NK-92 (cell line): Measurements from ENCODE around the gene PBRM1.
A peak's percentile ranks its signal among the peaks of the same experiment; 100 is the strongest.
"Not testable (repeated sequence)": the region's sequence is repeated elsewhere in the genome, so short reads cannot be mapped to it uniquely, and the experiment has no call there.

Source experiments
- DNase-seq: peaks from one replicate; lab custom pipeline; 2025; ENCODE audit not compliant: unreplicated experiment; lab: John Stamatoyannopoulos, UW

PBRM1 gene

DNA sequence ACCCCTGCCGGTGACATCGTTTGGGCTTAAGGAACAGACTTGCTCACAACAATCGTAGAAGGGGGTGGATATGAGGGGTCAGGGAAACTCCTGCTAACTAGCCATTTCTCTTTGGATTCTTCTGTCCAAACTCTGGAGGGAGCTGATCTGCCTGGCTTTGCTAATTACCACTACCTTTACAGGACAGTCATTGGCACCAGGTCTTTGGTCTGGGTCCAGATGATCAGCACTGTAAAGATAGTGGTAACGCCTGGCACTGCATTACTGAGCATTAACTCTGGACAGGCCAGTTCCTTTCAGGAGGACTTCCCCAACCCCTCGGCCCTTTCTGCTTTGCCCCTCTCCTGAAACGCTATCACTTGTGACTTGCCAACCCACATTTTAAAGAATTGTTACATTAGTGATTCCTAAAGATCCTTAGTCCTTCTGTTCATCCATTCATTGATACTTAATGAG lies 148.5 kb downstream of the PBRM1 start:
- no peak for DNase-seq

DNA sequence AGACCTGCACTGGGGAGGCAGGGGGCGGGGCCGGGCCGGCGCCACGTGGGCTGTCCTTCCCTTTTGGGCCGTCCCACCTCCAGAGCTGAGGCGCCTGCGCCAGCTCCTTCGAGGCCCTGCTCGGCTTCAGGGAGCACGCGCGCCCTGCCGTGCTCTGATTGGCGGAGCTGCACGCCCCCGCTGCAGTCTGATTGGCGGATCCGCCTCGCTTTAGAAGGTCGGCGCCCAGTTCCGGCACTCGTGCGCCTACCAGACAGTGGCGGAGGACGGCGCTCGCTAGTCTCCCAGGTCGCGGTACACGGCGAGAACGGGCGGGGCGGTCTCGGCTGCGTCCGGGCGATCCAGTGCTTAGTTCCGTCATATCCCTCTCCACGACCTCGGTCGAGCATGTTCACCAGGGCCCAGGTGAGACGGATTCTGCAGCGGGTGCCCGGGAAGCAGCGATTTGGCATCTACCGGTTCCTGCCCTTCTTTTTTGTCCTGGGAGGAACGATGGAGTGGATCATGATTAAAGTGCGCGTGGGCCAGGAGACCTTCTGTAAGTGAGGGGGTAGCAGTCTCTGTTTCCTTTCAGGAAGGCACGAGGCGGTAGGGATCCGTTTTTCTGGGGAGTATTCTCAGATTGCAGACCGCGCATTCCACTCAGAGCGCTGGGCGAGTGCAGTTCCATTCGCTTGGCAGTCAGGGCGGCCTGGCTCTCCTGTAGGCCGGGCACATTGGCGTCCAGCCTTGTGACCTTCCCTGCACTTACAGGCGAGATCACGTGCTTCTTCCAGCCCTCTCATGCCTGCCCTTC lies 149.1 kb downstream of the PBRM1 start, which contains the start of gene UQCC5:
Gene UQCC5, plus strand, starts transcription at position 237 of the 796 bp plus-strand sequence. Its CDS starts 151 bp downstream, at position 388.
- DNase-seq, result peak; percentile 83

DNA sequence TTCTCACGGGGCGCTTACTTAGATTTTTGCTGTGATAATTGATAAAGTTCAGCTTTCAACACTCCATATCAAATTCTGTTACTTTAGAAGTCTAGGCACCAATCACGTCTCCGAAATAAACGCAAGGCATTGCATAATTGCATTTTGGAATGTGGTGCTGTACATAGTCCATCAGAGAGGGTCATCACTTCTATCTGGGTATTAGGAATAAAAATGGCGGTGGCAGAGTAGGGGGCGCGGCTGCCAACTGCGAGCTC lies 149.7 kb downstream of the PBRM1 start:
- no peak for DNase-seq

DNA sequence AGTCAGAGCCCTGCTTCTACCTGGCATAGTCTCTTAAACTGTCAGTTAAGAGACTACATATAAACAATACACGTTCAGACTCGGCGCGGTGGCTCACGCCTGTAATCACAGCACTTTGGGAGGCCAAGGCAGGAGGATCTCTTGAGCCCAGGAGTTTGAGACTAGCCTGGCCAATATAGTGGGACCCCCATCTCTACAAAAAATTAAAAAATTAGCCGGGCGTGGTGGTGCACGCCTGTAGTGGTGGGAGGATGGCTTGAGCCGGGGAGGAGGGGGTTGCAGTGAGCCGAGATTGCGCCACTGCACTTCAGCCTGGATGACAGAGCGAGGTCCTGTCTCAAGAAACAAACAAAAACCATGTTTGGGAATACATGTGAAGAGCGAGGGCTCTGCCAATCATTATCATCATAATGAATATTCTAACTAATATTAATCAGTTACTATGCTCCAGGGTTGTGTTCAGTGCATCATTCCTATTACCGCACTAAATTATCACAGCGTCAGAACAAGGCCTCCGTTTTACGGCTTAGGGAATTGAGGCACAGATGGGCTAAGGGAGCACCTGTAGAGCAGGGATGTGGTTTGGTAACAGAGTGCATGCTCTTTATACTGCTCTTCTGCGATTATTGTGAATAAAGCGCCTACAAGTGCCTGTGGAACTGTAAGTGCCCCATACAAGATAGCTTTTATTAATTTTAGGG lies 150.2 kb downstream of the PBRM1 start:
- no peak for DNase-seq

DNA sequence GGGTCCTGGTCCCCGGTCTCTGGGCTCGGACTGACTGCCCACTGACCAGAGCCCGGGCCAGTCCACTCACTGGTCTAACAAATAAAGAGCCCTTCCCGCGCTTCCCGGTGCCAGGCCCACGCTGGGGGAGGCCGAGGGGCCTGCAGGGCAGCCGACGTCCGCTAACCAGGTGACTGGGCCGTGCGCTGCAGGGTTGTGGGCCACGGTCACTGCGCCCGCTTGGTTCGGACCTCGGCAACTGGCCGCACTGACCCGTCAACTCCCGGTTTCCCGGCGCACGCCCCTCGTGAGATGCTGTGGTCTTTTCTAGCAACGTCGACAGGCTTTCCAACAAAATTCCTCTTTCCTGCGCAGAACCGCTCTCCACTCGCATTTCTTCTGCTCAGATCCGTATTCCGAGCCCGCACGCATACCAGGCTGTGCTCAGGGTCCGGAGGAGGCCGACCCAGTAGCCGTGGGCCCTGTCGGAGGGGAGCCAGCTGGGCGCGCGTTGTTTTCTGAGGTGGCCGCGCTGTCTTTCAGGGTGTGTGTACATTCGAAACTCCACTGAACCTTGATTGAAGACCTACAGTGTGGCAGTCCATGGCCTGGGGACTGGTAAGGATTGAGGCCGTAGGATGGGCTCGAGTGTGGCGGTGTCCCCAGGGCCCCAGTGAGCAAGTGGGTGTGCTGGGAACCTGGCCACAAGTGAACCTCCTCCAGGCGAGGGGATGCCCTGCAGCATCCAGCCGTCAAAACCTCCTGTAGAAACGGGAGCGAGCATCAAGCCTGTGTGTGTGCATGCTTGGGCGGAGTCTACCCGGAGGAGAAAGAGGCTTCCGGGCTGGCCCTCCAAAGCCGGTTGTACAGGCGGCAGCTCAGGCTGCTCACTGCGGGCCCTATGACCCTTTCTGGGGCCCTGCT lies 151.2 kb downstream of the PBRM1 start:
- DNase-seq, result no peak

DNA sequence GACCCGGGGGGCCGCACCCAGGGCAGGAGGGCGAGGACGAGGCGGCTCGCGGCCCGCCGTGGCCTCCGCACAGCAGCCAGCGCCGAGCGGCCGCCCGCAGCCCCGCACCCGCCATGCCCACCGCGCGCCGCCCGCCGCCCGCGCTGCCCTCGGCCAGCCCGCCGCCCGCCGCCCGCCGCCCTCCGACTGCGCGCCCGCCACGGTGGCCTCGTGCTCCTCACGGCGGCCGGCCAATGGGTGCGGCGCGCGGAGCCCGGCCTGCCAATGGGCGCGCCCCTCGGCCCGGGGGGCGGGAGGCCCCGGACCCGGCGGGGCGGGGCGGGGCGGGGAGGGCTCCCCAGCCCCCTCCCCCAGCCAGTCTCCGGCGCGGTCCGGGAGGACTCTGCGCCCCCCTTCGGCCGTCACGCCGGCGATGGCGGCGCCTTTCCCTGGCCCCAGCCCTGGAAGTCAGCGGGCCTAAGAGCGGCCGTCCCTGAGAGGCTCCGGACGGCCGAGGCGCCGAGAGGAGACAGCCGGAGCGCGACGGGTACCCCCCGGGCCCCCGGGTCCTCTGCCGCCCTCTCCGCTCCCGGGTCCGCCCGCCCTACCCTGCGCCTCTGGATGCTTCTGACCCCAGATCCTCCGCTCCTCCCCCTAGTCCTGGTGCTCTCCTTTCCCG lies 152.0 kb downstream of the PBRM1 start, which contains the start of gene NT5DC2:
Gene NT5DC2, minus strand, starts transcription at position 235 of the 658 bp plus-strand sequence. Its CDS starts 120 bp downstream, at position 115.
- DNase-seq, result no peak

DNA sequence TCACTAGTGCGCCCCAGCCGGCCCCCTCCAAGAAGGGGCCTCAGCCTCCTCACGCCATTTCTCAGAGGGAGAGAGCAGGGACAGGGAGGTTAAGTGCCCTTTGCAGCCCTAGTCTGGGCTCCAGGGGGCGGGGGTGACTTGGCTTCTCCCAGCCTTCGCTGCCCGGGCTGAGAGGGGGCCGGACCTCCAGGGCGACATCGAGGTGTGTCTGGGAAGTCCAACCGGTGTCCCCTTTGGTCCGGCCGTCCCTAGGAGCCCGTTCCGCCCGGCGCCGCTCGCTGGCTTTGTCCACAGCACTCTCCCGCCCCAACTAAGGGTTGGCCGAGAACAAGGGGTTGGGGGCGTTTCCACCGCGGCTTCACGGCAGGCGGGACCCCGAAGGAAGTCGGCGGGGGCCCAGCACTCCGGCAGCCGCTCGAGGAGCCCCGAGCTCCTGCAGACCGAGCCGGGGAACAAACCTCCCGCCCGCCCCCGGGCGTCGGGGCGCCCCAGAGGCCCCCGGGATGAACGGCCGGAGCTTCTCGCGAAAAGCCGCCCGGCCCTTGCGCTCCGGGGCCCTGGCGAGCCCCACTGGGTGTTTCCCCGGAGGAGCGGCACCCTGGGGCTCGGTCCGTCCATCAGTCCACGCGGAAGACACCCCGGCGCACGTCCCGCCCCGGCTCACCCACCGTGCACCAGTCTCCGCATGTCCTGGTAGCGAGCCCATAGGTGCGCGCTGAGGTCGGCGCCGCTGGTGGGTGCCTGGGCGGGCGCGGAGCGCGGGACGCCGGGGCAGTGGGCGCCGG lies 152.7 kb downstream of the PBRM1 start:
- no peak for DNase-seq

DNA sequence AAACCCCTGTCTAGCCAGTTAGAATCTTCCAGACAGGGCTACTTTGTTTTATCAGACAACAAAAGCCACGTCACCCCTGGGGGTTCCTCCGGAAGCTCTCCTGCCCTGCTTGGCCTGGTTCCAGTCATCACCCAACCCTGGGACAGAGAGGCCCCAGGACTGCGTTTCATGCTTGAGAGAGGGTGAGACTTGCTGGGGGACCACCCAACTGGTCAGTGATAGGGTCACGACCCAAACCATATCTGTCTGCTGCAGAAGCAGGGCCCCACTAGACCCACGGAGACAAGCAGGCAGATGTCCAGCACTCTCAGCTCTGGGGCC lies 153.2 kb downstream of the PBRM1 start:
- no peak for DNase-seq

DNA sequence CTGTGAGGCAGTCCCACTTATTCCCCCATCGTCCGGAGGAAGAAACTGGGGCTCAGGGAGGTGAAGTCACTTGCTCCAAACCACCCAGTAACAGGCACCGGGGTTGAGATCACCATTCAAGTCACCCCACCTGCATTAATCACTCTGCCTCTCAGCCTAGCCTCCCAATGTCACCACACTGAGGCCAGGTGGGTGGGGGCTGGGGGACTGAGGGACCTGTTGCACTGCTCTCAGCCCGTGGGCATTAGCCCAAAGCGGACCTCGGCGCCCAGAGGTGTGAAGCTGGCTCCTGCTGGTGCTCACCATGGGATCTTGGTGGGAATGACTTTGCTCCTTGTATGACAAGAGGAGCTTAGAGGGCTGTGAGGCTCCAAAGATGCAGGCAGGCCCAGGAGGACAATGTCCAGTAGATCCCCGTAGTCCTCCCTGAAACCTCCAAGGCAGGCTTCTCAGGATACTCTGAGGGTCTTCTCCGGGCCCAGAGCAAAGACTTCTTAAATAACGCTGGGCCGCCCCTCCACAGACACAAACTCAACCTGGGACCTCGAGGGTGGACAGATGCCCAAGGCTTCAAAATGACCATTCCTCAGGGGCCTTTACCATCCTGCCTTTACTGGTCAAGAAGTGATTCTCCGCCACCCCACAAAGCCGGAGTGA lies 153.7 kb downstream of the PBRM1 start:
- DNase-seq, result no peak

DNA sequence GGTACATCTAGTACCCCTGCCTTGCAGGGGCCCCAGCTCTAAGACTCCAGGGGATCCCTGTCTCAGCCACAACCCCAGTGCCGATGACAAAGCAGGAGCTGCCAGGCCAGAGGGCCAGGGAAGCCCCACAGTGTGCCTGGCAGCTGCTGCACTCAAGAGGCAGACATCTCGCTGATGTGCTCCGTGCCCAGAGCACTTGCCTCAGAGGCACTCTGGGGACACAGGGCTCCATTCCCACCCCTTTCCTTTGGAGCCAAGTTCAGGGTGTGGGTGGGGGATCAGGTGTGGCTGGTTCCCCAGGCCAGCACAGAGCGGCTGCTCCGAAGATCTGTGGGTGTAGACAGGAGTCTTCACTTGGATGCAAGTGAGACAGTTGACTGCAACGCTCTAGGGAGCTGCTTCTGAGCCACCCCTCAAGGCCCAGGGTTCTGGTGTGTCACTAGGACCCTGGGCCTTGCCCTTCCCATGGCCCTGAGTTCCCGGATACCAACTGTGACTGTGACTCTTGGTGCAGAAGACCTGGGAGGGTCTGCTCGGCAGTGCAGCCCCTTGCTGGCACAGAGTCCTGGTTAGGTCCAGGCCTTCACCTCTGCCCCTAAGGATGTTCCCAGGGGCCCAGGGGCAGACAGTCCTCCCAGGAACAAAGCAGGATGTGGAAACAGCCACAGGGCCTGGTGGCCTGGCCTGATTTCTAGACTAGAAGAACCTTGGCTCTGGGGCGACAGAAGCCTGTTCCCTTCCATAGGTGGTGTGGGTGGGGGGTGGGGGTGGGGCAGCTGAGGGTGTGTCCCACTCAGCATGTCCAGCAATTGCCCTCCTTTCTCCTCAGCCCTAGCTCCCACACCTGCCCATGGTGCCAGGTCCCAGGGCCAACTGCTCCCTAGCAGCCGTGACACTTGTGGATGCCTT lies 154.5 kb downstream of the PBRM1 start:
- no peak for DNase-seq

DNA sequence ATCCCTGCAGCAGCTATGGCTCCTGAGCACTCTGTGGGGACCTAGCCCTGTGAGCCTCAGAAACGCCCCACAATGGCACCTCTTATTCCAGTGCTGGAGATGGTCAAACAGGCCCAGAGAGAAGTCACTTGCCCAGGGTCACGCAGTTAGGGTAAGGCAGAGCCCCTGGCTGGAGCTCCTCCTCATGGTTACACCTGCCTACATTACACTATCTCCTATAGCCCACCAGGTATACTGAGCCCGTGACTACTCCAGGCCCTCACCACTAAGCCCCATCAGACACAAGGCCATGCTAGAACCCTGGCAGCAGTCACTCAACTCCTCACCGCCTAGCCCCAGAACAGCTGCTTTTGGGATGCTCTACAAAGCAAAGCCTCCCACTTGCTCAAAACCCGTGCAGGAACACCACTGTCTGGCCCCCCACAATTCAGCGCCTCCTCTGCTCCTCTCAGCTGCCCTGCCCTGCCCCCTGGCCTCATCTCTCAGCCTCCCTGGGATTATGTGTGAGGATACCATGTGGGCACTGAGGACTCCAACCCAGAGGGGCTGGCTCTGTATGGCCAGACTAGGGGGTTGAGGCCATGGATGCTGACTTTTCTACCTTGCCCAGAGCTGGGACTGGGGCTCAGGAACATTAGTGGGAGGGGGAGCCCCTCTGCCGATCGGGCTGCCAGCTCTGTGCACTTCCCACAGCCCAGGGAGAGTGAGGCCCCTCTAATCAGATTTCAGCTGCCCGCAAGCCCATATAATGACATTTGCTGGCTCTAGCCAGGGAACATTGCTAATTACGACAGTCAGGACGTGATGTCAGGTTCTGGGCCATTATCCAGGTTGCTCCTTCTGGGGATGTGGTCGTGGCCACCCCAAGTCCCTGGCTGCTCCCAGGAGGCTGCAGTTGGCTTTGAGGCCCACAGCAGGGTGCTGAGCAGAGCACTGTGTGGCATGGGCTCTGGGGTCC lies 156.1 kb downstream of the PBRM1 start:
- no peak for DNase-seq

DNA sequence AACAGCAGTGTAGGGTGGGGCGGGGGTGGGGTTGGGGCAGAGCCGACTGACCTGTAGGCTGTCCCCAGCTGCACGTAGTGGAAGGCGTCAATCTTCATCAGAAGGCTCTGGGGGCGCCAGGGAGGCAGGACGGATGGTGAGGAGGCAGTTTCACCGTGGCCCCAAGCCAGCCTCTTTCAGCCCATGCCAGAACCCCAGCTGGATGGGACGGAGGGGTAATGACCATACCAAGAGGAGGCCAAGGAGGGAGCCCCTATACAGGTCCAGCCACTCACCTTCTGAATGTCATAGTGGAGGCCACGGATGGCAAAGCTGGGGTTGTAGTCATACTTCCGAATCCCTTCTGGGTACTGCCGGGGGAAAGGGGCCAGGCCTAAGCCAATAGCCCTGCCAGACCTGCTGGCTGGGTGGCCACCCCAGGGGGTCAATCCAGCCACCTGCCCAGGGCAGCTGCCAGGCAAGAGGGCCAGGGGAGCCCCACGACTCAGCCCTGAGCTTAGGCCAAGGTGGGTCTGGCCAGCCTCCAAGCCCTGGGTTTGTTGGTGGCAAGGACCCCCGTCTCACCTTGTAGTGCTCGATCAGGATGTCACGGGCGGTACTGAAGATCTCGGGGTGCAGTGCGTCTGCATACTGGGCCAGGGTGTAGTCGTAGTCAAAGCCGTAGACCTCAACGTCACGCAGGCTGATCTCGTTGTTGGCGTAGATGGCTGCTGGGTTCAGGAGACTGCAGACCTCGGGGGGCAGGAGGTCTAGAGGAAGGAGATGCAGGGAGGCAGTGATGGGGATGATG lies 156.9 kb downstream of the PBRM1 start:
- no peak for DNase-seq

DNA sequence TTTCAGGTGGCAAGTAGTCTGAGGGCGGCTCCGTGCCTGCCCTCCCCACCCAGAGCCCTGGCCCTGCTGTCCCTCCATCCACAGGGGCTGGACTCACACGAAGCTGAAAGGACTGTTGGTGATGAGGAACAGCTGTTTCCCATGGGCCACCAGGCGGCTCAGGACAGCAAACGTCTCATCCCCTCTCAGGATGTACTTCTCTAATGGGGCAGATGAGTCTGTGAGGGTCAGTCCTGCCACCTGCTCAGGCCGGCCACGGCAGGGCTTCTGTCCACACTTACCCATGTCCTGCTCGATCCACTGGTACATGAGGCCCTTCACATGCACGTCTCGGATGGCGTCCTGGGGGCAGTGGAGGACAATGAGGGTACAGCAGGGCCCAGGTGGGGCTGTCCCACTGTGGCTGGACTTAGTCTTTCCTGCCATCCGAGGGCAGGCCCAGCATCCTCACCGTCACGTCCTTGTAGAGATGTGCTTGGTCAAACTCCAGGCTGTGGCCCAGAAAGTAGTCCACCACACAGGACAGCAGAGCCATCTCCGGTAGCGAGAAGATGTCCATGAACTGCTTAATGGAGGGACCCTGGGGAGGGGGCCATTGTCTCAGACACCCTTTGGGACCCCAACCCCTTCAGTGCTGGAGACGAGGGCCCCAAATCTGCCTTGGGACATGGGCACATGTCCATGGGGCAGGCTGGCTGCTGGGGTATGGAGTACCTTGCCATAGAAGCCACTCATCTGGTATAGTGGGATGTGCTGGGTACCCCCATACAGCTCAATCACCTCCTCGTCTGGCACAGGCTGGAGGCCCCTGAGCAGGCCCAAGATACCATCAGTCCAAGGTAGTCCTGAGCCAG lies 157.8 kb downstream of the PBRM1 start:
- no peak for DNase-seq

DNA sequence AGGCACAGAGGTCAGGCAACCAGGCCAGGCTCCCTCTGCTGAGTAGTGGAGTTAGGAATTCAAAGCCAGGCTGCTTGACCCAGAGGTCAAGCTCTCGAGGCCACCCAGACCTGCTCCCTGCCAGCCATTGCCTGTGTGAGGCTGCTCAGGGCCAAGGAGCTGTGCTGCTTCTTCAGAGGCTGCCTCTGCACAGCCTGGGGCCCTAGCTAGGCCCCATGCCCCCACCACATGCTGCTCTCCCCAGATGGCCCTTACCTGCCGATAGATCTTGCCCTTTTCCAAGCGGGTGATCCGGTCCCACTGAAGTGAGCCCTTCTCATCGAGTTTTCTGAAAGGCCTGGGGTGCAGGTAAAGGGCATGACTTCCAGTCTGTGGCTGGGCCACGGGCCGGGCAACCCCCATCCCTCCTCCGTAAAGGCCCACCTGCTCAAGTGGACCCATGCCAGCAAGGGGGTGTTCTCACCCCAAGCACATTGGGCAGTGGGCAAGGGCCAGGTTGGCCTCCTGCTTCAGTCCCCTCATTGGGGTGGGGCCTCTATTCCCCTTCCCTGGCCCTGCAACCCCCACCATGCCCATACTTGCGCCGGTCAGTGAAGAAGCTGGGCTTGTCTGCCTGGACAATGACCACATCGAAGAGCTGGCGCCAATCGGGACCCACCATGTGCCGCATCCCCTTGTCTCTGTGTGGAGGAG lies 158.5 kb downstream of the PBRM1 start:
- DNase-seq, result no peak

DNA sequence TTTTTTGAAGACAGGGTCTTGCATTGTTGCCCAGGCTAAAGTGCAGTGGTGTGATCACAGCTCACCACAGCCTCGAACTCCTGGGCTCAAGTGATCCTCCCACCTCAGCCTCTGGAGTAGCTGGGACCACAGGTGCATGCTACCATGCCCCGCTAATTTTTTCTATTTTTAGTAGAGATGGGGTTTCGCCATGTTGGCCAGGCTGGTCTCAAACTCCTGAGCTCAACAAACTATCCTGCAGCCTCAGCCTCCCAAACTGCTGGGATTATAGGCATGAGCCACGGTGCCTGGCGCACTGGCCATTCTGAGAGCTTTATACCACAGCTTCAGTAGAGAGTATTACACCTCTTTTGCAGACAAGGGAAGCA lies 159.1 kb downstream of the PBRM1 start:
- DNase-seq, result not testable (repeated sequence)
